Left lobe of liver (tissue), 2 donors: Measurements from ENCODE around the gene RASD1. TPM values are rescaled to one million over a fixed set of nuclear protein-coding genes. Genes with fewer than 3 reads are reported as not detected.
"Not testable (repeated sequence)": the region's sequence is repeated elsewhere in the genome, so short reads cannot be mapped to it uniquely, and the experiment has no call there.

Experiments used
- ATAC-seq: fragments of 200-7000 bp; cut with Tn5 transposase; one replicate; pipeline ENCODE4 v1.9.1; 2020; ENCODE audit warnings: mild to moderate bottlenecking, moderate library complexity
- DNase-seq: peaks from one replicate; pipeline ENCODE4 v3.0.0-alpha.2; 2020; ENCODE audit warnings: low spot score
- total RNA-seq: library from RNA; stranded (reverse); gene quantifications from one replicate; pipeline ENCODE4 v1.2.1, GENCODE V29; 2021
- donor health status: DM: no; HTN: no; CAD: no; lungs with moderate emphysema.
- donor health status: DM: no; HTN: yes; CAD: no.

The RASD1 gene
- total RNA-seq, 1 donor from 2014 or later = 1.1 TPM

DNA sequence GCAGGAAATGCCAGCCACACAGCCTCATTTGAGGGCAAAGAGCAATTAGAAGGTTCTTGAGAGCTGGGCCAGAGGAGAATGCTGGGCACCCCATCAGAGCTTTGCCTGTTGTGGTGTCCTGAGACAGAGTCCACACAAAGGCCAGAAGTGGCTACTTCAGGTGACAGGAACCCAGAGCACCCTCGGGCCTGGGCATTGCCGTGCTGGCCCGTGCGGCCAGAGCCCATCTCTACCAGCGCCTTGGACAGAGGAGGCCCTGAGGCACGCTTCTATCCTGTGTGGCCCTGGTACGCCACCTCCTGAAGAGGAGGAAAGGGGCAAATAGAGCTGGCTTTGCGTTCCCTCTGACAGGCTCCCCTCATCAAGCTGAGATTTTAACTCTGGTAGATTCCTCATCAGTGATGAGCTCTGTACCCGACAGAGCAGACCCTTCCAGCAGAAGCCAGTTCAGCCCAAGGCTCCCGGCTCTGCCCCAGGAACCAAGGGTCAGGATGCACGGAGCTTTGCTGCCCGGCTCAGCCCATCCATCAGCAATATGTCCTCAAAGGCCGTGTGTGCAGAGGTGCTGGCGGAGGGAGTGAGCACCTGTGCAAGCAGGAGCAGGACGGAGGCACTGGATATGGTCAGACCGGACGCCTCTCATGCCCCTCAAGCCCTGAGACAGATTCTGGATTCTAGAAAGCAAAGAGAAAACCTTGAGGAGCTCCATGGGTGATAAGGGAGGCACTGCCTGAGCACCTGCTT is 3.4 kb upstream of the RASD1 start:
- no peak for ATAC-seq
- no peak for DNase-seq

- ATAC-seq (no peak), DNase-seq (no peak)
Measured at GRCh38 chr17:17498606-17499301, 2.6 kb upstream of the RASD1 start.

DNA sequence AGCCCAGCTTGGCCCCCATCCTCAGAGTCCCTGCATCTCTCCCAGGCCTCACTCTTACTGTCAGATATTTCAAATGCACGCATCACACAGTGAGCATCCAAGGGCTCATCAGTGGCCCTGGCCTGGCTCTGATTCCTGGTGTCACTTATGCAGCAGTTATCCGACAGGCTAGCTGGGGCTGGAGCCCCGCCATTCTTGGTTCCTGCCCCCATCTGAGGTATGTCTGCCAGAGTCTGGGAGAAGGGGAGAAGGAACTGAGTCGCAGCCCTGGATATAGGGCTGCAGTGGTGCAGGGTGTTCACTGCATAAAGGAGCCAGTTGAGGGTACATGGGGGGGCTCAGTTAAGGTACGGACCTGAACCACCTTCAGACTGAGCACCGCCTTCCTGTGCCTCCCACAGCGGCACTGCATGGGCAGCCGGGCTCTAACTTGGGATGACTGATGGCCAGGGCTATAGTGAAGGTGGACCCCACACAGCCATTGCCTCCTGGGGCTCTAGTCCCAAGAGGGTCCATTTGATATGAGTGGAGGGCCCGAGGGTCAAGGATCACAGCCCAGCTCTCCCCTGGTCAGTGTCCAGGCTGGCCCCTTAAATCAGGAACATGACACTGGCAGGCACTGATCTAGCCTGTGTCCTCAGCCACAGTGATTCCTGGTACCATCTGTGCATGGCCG is 1.8 kb upstream of the RASD1 start:
- ATAC-seq (no peak), DNase-seq (no peak)

DNA sequence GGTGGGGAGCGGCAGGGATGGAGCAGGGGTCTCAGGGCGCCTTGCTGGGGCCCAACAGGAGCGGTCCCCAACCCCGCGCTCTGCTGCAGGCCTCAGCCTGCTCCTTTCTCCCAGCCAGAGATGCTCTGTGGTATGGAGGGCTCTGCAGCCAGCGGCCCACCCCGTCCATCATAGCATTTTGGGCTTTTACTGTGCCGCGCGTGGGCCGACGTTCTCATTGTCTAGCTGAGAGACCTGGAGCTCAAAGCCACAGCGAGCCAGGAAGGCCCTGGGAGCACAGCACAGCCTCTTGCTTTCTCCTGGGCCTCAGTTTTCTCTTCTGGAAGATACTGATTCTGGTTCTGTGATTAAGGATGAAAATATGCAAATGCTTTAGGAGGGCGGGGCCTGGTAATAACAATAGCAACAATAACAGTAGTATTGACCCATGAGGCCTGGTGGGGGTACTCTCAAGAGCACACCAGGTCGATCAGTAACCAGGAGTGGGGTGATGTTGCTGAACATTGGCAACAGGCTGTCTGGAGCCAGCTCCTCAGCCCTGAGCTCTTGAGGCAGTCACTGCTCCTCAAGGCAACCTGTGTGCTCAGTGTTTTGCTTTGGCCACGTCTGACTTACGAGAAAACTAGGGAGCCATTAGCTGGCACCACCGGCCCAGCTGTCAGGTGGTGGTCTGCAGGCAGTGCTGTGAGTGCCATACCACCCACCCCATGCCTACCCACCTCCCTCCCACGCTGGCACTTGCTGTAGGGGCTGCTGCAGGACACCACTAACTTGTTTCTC is 1.1 kb upstream of the RASD1 start:
- DNase-seq (no peak), ATAC-seq (no peak)

DNA sequence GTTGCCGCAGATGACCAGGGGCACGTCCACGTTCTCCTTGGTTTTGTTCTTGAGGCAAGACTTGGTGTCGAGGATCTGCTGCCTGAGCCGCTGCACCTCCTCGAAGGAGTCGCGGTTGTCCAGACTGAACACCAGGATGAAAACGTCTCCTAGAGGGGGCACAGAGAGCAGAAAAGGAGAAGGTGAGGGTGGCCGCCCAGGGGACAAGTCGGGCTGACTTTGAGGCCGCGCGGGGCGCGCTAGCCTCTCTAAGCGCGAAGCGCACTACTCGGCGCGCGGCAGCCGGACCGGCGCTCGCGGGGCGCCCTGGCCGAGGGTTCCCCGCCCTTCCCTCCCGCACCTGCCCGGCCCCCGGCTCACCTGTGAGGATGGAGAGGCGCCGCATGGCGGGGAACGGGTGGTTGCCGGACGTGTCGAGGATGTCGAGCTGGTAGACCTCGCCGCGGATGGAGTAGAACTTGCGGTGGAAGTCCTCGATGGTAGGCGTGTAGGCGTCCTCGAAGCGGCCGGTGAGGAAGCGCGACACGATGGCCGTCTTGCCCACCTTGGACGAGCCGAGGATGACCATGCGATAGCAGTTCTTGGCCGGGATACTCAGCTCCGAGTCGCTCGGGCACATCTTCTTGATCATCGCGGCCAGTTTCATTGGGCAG is 533 bp downstream of the RASD1 start:
- ATAC-seq (peak; percentile 30), DNase-seq (no peak)

DNA sequence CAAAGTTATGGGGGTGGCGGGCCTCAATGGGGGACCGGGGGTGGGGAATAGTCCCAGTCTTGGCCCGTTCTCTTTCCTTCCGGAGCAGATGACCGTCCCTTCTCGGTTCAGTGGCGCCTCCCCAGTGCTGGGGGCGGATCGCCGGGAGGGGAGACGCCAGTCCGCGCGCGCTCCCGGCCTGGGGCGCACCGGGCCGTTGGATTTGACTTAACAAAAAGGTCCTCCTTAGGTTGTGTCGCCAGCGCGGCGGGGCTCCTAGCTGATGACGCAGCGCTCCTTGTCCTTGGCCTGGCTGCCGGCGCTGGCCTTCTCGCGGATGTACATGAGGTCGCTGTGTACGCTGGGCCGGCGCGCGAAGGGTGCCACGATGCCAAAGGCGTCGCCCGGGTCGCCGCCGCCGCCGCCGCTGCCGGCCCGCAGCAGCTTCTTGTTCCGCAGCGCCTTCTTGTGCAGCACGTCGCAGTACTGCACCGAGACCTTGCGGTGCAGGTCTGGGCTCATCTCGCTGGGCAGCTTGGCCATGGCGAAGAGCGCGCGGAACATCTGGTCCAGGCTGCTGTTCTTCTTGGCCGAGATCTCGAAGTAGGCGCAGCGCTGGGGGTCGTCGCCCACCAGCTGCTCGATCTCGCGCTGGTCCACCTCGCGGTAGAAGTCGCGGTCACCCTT is 1.2 kb downstream of the RASD1 start:
- DNase-seq = no peak
- peak; percentile 8 for ATAC-seq

- ATAC-seq (no peak), DNase-seq (no peak)
Measured at GRCh38 chr17:17494499-17494869, 1.7 kb downstream of the RASD1 start.

- DNase-seq (no peak), ATAC-seq (no peak)
Measured at GRCh38 chr17:17493986-17494466, 2.2 kb downstream of the RASD1 start.

GRCh38 chr17:17493249-17493985 is 2.8 kb downstream of the RASD1 start:
- DNase-seq (no peak), ATAC-seq (no peak)

GRCh38 chr17:17492571-17492970 is 3.6 kb downstream of the RASD1 start:
- DNase-seq = no peak
- no peak for ATAC-seq

- DNase-seq (no peak), ATAC-seq (no peak)
Measured at GRCh38 chr17:17492085-17492484, 4.1 kb downstream of the RASD1 start.

DNA sequence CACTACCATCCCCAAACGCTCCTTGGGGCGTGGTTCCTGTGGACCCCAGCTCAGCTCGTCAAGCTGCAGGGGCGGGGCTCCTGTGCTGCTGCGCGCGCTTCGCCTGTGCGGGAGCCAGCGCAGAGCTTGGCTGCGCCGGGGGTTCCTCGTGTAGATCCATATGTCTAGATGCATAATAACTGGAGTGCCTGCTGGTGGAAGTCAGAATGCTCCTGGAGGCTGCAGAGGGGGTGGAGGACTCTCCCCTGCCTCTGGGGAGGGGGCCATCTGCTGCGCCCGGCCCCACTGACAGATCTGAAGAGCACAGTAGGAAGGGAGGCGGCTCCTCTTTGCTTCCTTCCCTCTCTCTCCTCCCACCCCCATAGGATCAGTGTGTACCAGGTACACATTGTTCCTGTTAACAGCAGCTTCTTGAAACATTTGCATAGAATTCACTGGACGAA is 4.6 kb downstream of the RASD1 start:
- ATAC-seq (no peak), DNase-seq (no peak)

DNA sequence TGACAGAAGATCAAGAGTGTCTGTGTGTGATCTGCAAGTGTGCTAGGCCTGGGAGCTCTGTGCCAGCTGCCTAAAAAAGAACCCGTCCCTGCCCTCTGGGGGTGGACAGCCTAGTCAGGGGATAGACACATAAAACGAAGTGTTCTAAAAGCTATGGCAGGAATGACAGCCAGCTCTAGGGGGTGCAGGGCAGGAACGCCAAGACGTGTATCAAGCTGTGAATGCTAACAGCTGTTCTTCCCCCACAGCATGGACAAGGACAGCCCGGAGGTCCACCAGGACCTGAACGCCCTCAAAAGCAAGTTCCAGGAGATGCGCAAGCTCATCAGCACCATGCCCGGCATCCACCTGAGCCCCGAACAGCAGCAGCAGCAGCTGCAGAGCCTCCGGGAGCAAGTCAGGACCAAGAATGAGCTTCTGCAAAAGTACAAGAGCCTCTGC is 5.1 kb downstream of the RASD1 start:
- ATAC-seq (no peak), DNase-seq (no peak)

DNA sequence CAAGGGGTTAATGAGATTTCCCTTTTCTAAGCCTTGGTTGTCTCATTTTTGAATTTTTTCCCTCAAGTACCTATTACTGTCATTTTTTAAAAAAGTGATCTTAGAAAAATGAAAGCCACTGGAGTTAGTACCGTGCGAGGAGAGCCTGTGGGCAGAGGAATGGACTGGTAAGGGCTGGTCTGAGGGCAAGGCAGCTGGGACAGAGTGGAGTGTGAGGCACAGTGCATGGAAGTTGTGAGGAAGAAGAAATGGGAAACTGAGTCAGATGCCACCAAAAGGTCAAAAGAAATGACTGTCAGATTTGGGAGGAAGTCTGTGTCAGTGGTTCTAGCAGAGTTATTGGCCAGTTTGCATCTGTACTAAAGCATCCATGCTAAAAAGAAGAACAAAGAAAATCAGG is 8.2 kb downstream of the RASD1 start:
- DNase-seq (no peak), ATAC-seq (no peak)

DNA sequence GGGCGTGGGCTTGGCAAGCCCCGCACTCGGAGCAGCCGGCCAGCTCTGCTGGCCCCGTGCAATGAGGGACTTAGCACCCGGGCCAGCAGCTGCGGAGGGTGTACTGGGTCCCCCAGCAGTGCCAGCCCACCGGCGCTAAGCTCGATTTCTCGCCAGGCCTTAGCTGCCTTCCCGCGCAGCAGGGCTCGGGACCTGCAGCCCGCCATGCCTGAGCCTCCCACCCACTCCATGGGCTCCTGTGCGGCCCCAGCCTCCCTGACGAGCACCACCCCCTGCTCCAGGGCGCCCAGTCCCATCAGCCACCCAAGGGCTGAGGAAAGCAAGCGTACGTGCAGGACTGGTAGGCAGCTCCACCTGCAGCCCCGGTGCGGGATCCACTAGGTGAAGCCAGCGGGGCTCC is 9.8 kb downstream of the RASD1 start:
- ATAC-seq, DNase-seq: not testable (repeated sequence)

DNA sequence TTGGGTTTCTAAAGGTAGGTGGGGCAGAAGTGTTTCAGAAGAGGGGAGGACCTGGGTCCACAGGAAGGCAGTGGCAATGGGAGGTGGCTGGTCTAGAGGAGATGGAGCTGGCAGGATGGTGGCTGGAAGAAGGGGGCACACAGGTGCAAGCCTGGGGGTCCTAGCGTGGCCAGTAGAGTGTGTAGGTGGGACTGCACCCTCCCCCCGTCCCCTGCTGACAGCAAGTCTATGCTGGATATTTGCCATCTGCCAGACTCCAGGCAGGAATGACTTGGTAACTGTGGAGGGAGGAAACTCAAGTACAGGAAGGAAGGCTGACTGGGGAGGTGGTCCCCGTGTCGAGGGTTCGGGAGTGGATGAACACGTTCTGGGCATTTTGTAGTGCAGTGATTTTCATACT is 10.8 kb downstream of the RASD1 start:
- DNase-seq = no peak

DNA sequence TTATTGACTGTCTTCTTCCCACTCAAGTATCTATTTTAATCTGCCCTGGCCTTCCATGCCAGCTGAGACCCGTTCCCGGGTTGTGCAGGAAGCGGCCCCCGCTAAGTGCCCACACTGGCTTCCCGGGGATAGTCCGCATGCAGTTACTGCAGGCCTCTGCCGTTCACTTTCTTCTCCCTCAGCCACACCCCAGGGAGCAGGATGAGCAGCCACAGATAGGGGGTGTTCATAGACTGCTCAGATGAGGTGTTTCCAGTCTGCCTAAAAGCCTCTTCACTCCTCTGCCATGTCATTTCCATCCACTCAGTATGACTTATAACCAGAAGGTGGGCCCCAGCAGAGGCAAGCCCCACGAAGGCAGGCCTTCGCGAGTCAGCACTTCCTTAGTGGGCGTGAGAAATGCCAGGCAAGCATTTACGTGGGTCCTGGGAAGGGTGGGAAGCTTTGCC is 11.7 kb downstream of the RASD1 start:
- DNase-seq (no peak), ATAC-seq (no peak)

More for the DNA sequence above, 10.8 kb downstream of the RASD1 start:
- no peak for ATAC-seq

DNA sequence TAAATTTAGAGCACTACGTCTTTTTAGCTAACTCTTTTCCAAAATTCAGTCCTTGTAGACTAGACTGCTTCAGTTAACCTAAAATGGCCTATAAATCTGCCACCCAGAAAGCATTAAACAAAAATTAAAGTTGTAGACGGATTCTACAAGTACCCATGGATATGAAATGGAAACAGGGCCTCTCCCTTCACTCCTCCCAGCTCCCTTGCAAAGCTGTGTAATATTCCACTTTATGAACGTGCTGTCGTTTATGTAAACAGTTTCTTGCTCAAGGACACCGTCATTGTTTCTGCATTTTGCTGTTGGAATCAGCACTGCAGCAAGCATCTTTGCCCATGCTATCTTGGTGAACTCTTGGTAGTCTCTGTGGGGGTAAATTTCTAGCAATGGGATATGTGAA is 14.3 kb downstream of the RASD1 start:
- no peak for ATAC-seq
- DNase-seq = no peak

- ATAC-seq (no peak), DNase-seq (no peak)
Measured at GRCh38 chr17:17480593-17481148, 15.5 kb downstream of the RASD1 start.
